Dendritic cell treated with granulocyte-macrophage colony-stimulating factor and Interleukin-4, amounts not matched to agents 40 ng/mL and 50 ng/mL, for 4 days (primary cell): ENCODE measurements around the gene HIBCH.
"Not testable (repeated sequence)": the region's sequence is repeated elsewhere in the genome, so short reads cannot be mapped to it uniquely, and the experiment has no call there.

Experiments
- H3K27ac Mint-ChIP-seq: one replicate; pipeline ENCODE4 v1.8.0; 2022; ENCODE audit warnings: mild to moderate bottlenecking, mixed read lengths
- H3K27me3 Mint-ChIP-seq: one replicate; pipeline ENCODE4 v1.8.0; 2022; ENCODE audit warnings: mild to moderate bottlenecking, mixed read lengths
- H3K36me3 Mint-ChIP-seq: one replicate; pipeline ENCODE4 v1.8.0; 2022; ENCODE audit warnings: low read depth, mixed read lengths
- H3K4me1 Mint-ChIP-seq: one replicate; pipeline ENCODE4 v1.8.0; 2022; ENCODE audit warnings: low read depth, mixed read lengths
- H3K4me3 Mint-ChIP-seq: one replicate; pipeline ENCODE4 v1.8.0; 2022; ENCODE audit warnings: mild to moderate bottlenecking, moderate library complexity, mixed read lengths
- H3K9me3 Mint-ChIP-seq: one replicate; pipeline ENCODE4 v1.8.0; 2022; ENCODE audit warnings: mixed read lengths
- intact Hi-C: fragments of 100-400 bp; cut with micrococcal nuclease; formaldehyde crosslinking; loops from one replicate; pipeline ENCODE4 v1.15.0; 2022

The HIBCH gene, protein sequence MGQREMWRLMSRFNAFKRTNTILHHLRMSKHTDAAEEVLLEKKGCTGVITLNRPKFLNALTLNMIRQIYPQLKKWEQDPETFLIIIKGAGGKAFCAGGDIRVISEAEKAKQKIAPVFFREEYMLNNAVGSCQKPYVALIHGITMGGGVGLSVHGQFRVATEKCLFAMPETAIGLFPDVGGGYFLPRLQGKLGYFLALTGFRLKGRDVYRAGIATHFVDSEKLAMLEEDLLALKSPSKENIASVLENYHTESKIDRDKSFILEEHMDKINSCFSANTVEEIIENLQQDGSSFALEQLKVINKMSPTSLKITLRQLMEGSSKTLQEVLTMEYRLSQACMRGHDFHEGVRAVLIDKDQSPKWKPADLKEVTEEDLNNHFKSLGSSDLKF

DNA sequence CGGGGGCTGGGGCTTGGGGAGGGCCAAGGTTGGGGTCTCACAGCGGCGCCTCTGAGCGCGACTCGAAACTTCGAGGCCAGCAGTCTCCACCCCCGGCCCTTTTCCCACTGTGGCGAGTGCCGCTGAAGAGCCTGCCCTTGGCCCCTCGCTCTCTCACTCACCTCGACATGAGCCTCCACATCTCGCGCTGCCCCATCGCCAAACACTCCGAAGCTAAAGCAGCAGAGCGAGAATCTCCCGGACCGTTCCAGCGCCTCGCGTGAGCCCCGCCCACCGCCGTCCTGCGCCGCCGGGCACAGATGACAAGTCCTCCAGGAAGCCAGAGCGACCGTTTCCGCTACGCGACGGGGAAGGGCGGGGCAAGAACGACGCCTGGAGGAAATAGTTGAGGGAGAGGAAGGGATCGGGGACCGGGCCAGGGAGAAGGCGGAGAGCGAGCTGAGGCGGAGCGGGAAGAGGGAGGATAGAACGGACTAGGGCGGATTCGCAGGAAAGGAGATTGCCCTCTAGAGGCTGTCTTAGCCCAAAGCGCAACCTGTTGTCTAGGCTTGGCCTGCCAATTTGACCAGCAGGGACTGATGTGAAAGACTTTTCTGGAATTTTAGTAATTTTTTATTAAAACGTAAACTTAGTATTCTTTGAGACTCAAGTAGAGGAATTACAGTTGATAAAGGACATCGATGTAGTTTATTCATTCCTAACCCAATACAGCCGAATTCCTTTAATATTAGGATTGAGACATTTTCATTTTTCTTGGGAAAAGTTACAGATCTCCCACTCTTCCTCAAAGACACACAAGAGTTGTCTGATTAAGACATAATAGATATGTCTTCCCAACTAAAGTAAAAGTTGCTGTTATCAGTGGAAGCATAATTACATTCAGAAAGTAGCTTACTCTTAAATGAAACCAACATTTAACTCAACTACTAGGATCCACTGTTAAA lies at the start of gene HIBCH:
TSS of gene HIBCH (minus strand) at position 272 of the 944 bp plus-strand sequence. CDS start at position 196, 76 bp downstream.
- Mint-ChIP-seq H3K4me3 (peak within 1 kb of the TSS; percentile 82), H3K36me3 (peaks cover 8% of the 10 kb centered on the region), H3K9me3 (no peaks in the 10 kb centered on the region), H3K27me3 (no peaks in the 10 kb centered on the region), H3K27ac (peak within 1 kb of the TSS; percentile 80), H3K4me1 (peaks cover 15% of the 10 kb centered on the region)
- intact Hi-C loops, result loop anchor here (2.0 to 10.0 kb wide), 3 partner anchors 23 to 658 kb away; partner anchors contain the start of genes ASNSD1, INPP1, ORMDL1 and PMS1

DNA sequence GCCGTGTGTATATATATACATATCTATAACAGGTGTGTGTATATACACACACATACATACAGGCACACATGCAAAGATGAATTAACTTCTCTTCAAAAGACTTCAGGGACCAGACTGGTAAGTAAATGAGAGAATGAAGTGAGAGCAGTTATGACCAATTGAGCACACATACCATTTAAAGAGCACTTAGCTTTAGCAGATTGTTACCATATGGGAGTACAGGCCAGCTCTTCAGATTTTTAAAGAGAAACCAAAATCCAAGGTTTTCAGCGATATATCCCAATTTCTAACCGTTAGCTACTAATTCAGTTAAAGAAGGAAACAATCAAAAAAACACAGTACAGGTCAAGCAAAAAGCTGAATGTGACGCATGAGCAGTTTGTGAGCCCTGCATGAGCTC lies 47.5 kb upstream of the HIBCH start:
- intact Hi-C loops, result no loop called here
- no peaks in the 10 kb centered on the region for H3K27me3 Mint-ChIP-seq
- H3K27ac Mint-ChIP-seq, result no peak overlapping the region
- no peaks in the 10 kb centered on the region for H3K9me3 Mint-ChIP-seq
- peaks cover 27% of the 10 kb centered on the region for H3K36me3 Mint-ChIP-seq
- H3K4me3 Mint-ChIP-seq, result no peak overlapping the region
- no peaks in the 10 kb centered on the region for H3K4me1 Mint-ChIP-seq

DNA sequence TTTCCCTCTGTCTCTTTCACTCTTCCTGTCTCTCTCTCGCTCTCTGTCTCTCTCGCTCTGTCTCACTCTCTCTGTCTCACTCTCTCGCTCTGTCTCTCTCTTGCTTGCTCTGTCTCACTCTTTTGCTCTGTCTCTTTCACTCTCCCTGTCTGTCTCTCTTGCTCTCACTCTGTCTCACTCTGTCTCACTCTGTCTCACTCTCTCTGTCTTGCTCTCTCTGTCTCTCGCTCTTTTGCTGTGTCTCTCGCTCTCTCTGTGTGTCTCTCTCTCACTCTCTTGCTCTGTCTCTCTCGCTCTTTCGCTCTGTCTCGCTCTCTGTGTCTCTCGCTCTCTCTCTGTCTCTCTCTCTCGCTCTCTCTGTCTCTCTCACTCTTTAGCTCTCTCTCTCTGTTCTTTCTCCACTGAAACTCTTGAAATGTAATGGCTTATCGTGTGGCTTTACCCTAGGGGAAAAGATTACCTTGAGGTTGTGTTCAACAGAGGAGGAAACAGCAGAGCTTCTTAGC lies 46.7 kb upstream of the HIBCH start:
- Mint-ChIP-seq H3K9me3 (no peaks in the 10 kb centered on the region), H3K4me1 (no peaks in the 10 kb centered on the region), H3K4me3 (no peak overlapping the region), H3K27me3 (no peaks in the 10 kb centered on the region), H3K36me3 (peaks cover 27% of the 10 kb centered on the region), H3K27ac (no peak overlapping the region)
- intact Hi-C loops, result no loop called here

DNA sequence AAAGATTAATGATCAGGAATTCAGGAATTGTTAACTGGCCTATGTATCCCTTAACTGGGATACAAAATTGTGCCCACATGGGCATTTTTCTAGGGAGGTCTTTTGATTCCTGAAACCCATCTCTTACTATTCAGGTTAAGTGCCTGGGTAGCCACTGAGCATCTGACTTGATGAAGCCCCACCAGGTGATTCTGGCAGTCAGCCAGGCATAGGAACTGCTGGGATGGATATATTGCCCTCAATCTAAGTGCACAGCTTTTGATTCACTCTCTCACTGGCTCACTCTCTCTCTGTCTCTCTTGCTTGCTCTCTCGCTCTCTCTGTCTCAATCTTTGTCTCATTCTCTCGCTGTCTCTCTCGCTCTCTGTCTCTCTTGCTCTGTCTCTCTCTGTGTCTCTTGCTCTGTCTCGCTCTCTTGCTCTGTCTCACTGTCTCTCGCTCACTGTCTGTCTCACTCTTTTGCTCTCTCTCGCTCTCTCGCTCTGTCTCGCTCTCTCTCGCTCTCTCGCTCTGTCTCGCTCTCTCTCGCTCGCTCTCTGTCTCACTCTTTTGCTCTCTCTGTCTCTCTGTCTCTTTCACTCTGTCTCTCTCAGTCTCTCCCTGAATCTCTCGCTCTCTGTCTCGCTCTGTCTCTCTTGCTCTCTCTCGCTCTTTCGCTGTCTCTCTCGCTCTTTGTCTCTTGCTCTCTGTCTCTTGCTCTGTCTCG lies 46.0 kb upstream of the HIBCH start:
- H3K4me3 Mint-ChIP-seq, result no peak overlapping the region
- H3K9me3 Mint-ChIP-seq, result no peaks in the 10 kb centered on the region
- no peaks in the 10 kb centered on the region for H3K27me3 Mint-ChIP-seq
- H3K27ac Mint-ChIP-seq, result no peak overlapping the region
- intact Hi-C loops, result no loop called here
- peaks cover 21% of the 10 kb centered on the region for H3K36me3 Mint-ChIP-seq
- H3K4me1 Mint-ChIP-seq, result no peaks in the 10 kb centered on the region

DNA sequence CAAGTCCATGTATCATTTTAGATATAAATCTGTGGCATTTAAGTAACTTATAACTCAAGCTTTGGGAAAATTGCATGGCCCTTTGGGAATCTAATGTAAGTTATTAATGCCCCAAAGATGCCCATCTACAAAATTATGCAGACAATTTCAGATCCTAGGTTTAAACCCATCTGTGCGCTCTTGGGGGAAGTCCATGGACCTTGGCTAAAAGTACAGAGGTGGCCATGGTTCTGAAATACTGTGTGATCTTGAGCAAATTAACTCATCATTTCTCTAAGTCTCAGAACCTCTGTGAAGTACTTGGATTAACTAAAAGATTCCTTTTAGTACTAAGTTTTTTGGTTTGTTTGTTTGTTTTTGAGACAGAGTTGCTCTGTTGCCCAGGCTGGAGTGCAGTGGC lies 43.3 kb upstream of the HIBCH start:
- Mint-ChIP-seq H3K36me3 (peaks cover 14% of the 10 kb centered on the region), H3K27me3 (no peaks in the 10 kb centered on the region), H3K4me1 (no peaks in the 10 kb centered on the region), H3K9me3 (no peaks in the 10 kb centered on the region), H3K27ac (no peak overlapping the region), H3K4me3 (no peak overlapping the region)
- intact Hi-C loops, result no loop called here

DNA sequence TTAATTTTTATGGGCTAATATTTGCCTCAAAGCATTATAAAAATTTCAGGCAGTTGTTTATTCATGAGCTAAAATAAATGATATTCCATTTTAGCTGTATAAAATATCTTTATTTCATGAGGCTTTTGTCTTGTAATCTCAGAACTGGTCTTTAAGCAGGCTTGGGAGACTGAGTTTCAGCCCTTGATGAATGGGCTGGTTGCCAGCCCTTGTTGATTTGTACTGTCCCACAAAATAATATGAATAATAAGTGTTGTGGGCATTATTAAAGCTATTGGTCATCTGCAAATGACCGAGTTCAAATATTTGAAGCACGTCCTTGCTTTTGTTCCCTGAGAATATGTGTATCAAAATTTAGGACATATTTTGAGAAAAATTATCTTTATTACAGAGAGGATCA lies 41.9 kb upstream of the HIBCH start:
- Mint-ChIP-seq H3K4me1 (no peaks in the 10 kb centered on the region), H3K9me3 (no peaks in the 10 kb centered on the region), H3K4me3 (no peak overlapping the region), H3K36me3 (peaks cover 9% of the 10 kb centered on the region), H3K27ac (no peak overlapping the region), H3K27me3 (no peaks in the 10 kb centered on the region)
- intact Hi-C loops, result no loop called here

DNA sequence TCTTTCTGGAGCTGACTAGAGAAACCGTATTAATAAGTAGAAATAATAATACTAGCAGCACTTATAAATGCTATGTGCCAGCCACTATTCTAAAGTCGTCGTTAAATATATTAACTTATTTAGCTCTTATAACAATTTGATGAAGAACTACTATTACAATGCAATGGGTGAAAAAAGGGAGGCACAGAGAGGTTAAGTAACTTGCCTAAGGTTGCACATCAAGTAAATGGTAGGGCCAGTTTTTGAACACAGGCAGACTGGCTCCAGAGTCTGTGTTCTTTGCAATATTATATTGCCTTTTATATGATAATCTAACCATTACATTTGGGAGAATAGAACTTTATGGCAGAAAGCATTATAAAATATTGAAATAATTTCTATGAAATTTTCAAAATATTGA lies 41.3 kb upstream of the HIBCH start:
- intact Hi-C loops, result no loop called here
- no peak overlapping the region for H3K4me3 Mint-ChIP-seq
- H3K27me3 Mint-ChIP-seq, result no peaks in the 10 kb centered on the region
- H3K36me3 Mint-ChIP-seq, result peaks cover 9% of the 10 kb centered on the region
- H3K9me3 Mint-ChIP-seq, result no peaks in the 10 kb centered on the region
- no peak overlapping the region for H3K27ac Mint-ChIP-seq
- peaks cover 6% of the 10 kb centered on the region for H3K4me1 Mint-ChIP-seq

DNA sequence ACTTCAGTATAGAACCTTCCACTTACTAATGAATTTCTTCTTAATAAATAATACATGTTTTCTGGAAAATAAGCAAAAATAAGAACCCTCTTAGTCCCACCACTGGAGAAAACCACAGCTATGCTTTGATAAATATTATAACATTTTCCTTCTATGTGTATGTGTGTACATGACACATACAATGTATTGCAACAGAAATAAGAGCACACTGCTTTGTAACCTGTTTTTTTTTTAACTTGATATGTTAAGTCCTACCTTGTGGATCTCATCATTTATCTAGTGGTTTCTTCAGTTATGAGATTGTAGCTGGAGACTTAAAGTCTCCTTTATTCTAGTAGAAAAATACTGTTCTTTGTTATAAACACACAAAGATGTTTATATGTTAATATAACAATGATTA lies 40.9 kb upstream of the HIBCH start:
- intact Hi-C loops, result no loop called here
- H3K4me3 Mint-ChIP-seq, result no peak overlapping the region

DNA sequence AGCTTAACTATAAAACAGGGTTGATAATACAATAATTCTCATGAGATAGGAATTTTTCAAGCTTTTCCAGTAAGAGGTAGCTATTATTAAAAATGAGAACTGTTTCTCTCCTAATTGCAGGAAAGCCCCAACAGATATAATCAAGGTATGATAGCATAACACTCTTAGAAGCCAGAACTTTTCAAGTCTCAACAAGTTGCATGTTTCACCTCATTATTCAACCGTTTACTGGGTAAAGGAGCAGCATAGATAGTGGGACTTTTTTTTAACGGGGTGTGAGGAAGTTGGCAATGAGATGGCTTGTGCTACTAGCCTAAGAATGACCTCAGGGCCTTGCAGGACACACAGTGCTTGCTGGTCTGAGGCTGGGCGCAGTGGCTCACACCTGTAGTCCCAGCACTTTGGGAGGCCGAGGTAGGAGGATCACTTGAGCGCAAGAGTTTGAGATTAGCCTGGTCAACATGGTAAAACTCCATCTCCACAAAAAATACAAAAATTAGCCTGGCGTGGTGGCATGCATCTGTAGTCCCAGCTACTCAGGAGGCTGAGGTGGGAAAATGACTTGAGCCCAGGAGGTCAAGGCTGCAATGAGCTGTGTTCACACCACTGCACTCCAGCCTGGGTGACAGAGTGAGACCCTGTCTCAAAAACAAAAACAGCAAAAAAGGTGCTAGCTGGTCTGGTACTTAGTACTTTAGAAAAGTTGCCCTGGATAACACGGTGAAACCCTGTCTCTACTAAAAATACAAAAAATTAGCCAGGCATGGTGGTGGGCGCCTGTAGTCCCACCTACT lies 39.2 kb upstream of the HIBCH start:
- intact Hi-C loops, result not testable (repeated sequence)

More for the DNA sequence above, 40.9 kb upstream of the HIBCH start:
- no peaks in the 10 kb centered on the region for H3K27me3 Mint-ChIP-seq
- H3K9me3 Mint-ChIP-seq, result no peaks in the 10 kb centered on the region
- peaks cover 9% of the 10 kb centered on the region for H3K36me3 Mint-ChIP-seq
- H3K4me1 Mint-ChIP-seq, result peaks cover 6% of the 10 kb centered on the region
- no peak overlapping the region for H3K27ac Mint-ChIP-seq

DNA sequence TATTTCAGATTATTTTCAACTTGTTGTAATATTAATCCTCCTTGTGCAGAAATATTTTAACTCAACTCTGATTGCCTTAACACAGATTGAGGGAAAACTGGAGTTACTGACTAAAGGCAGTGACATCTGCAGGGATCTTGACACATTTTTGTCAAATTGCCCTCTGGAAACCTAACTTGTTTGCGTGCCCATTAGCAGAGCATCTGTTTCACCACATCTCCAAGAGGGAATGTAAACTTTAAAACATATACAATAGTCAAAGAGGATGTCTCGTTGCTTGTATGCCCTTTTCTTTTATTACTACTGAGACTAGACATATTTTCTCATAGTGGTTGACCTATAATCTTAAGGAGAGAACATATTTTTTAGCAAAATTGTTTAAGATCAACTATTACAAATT lies 38.0 kb upstream of the HIBCH start:
- no peaks in the 10 kb centered on the region for H3K27me3 Mint-ChIP-seq
- peaks cover 9% of the 10 kb centered on the region for H3K36me3 Mint-ChIP-seq
- H3K27ac Mint-ChIP-seq, result no peak overlapping the region

More for the DNA sequence above, 39.2 kb upstream of the HIBCH start:
- H3K9me3 Mint-ChIP-seq, H3K27ac Mint-ChIP-seq, H3K4me3 Mint-ChIP-seq, H3K27me3 Mint-ChIP-seq, H3K36me3 Mint-ChIP-seq, H3K4me1 Mint-ChIP-seq: not testable (repeated sequence)

DNA sequence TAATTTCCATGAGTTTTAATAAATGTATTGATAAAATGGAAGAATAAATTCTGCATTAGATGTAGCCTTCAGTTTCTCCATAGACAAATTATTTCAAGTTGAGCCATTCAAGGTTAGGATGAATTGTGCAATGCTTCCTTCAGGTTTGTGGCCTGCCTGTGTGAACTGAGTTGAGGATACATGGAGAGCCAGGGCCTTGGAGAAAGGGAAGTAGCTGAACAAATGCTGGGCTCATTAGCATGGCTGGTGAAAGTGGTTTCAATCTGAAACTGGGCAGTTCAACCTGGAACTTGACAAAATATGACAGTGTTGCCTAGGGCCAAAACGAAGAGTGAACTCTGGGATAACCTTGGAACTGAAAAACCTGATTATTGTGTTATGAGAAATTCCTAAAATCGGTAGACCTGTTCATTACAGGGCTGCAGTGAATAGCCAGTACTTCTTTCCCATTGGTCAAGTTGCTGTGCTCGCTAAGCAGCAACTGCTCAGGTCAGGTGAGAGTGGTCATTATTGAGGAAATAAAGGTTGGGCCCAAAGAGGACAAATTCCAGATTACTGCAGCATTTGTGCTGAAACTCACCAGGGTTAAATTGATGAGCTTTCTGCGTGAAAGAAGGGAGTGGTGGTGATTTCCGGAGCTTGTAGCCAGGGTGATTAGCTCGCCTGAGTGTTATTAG lies 36.5 kb upstream of the HIBCH start:
- H3K4me3 Mint-ChIP-seq, result no peak overlapping the region
- peaks cover 20% of the 10 kb centered on the region for H3K36me3 Mint-ChIP-seq
- no peak overlapping the region for H3K27ac Mint-ChIP-seq
- H3K9me3 Mint-ChIP-seq, result no peaks in the 10 kb centered on the region
- no peaks in the 10 kb centered on the region for H3K27me3 Mint-ChIP-seq
- intact Hi-C loops, result no loop called here
- peaks cover 23% of the 10 kb centered on the region for H3K4me1 Mint-ChIP-seq

More for the DNA sequence above, 38.0 kb upstream of the HIBCH start:
- no peak overlapping the region for H3K4me3 Mint-ChIP-seq
- H3K9me3 Mint-ChIP-seq, result no peaks in the 10 kb centered on the region
- peaks cover 14% of the 10 kb centered on the region for H3K4me1 Mint-ChIP-seq
- intact Hi-C loops, result no loop called here

DNA sequence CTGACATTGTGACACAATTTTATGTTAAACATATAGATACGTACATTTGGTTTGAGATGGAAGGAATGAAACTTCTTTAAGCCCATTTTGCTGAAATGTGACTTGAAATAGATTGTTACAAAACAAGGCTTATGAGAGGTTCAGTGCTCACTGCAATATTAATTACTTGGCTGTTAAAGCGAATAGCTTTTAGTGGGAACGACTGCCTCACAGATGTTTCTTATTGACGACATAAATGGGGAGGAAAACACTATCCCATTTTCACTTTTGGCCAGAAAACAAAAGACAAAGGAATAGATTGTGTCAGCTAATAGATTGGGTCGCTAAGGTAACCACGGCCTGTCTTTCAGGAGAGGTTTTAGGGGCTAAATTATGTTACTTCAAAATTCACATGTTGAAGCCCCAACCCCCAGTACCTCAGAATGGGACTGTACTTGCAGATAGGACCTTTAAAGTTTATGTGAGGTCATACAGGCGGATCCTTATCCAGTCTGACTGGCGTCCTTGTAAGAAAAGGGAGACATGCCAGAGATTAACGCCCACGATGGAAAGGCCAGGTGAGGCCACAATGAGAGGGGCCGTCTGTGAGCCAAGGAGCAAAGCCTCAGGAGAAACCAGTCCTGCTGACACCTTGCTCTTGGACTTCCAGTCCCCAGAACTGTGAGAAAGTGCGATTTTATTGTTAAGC lies 34.5 kb upstream of the HIBCH start:
- Mint-ChIP-seq H3K4me1 (peaks cover 23% of the 10 kb centered on the region), H3K27me3 (no peaks in the 10 kb centered on the region), H3K36me3 (peaks cover 10% of the 10 kb centered on the region), H3K9me3 (no peaks in the 10 kb centered on the region), H3K27ac (no peak overlapping the region), H3K4me3 (no peak overlapping the region)
- intact Hi-C loops, result no loop called here
